H1 (cell line): ENCODE measurements around the gene VDAC2. TPM values are rescaled to one million over a fixed set of nuclear protein-coding genes. Genes with fewer than 3 reads are reported as not detected.

Source experiments
- BRCA1 ChIP-seq: IDR thresholded peaks from 2 replicates; pipeline ENCODE4 v1.6.1; 2012; ENCODE audit warnings: low read depth, low read length, improper control_type of control experiment
- CTCF ChIP-seq, 3 experiments: IDR thresholded peaks; 1 replicate in 2 of 3; 2 replicates in 1 of 3; pipeline versions ENCODE4 v1.5.1 to v1.6.1; 2011; ENCODE audit warnings: low read length in 3 of 3, mild to moderate bottlenecking in 3 of 3, inconsistent platforms in 2 of 3, low read depth in 1 of 3, moderate library complexity in 1 of 3; ENCODE audit not compliant: insufficient read depth in 1 of 3; ENCODE audit errors: control extremely low read depth in 1 of 3
- MAFK ChIP-seq: IDR thresholded peaks from 2 replicates; pipeline ENCODE4 v1.6.1; 2012; ENCODE audit warnings: low read depth, mild to moderate bottlenecking, improper control_type of control experiment, low read length
- RBBP5 ChIP-seq: IDR thresholded peaks from 2 replicates; pipeline ENCODE4 v1.7.1; 2012; ENCODE audit warnings: low read depth, mild to moderate bottlenecking, inconsistent platforms, low read length, moderate library complexity, borderline replicate concordance
- RFX5 ChIP-seq: IDR thresholded peaks from 2 replicates; pipeline ENCODE4 v1.6.1; 2011; ENCODE audit warnings: low read depth, low read length, improper control_type of control experiment, borderline replicate concordance
- polyA plus RNA-seq, 7 experiments: library from polyadenylated mRNA; depleted of rRNA in 3 of 7; stranded (reverse) in 5 of 7; unstranded in 2 of 7; fragments of >200 nt in 5 of 7; fragments of 200-250 nt in 2 of 7; gene quantifications; 1 replicate in 5 of 7; 2 replicates in 1 of 7; 4 replicates in 1 of 7; pipeline versions ENCODE4 v1.2.1 to v1.2.3, GENCODE V29; 2011 to 2013; ENCODE audit warnings: missing spikeins in 2 of 7, mixed read lengths in 2 of 7
- total RNA-seq: library from RNA; stranded (reverse); fragmentation: NEBNext Ultra II Directional; extraction: Animal tissue kit (Norgen Biotek cat#: 25700); gene quantifications from 2 replicates; pipeline ENCODE4 v1.2.1, GENCODE V29; 2021

The VDAC2 gene
- total and polyA plus RNA-seq, 2 of the 8 experiments (the other 6 are each of a cell fraction or from before 2014, with no cell fraction given), result 89.8 to 284 TPM

DNA sequence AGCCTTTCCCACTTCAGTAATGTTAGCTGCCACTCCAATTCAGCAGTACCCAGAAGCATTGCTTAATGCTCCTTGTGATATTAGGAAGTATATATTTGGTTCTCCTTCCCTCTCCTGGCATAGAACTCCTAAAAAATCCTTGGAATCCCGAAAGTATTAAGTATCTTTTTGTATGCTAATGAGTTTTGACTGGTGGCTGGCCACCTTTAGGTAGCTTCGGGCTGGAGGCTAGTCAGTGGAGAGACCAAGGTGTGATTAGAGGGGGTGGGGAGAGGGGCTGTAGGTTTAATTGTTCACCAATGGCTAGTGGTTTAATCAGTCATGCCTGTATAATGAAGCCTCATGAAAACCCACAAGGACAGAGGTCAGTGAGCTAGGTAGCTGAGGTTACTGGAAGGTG, 12.9 kb downstream of the VDAC2 start (continued):
- TF ChIP-seq RBBP5 (no peak), MAFK (no peak), RFX5 (no peak), CTCF (IDR thresholded peaks at IDR 0.05; ENCODE audit: control extremely low read depth in 1 of 3, insufficient read depth in 1 of 3, low read depth in 1 of 3, low read length in 3 of 3) (no peak), BRCA1 (no peak)
